Activated naive CD4-positive, alpha-beta T cell treated with anti-CD3 and anti-CD28 coated beads, Interleukin-2, amount 50 U/mL, for 24 hours (primary cell): ENCODE measurements around the gene BUD23.
"Not testable (repeated sequence)": the region's sequence is repeated elsewhere in the genome, so short reads cannot be mapped to it uniquely, and the experiment has no call there.

Source experiments
- H3K27ac Mint-ChIP-seq: one replicate; pipeline ENCODE4 v1.8.0; 2021; ENCODE audit warnings: mild to moderate bottlenecking, mixed read lengths
- H3K27me3 Mint-ChIP-seq: one replicate; pipeline ENCODE4 v1.8.0; 2021; ENCODE audit warnings: mixed read lengths
- H3K36me3 Mint-ChIP-seq: one replicate; pipeline ENCODE4 v1.8.0; 2021; ENCODE audit warnings: mixed read lengths
- H3K4me1 Mint-ChIP-seq: one replicate; pipeline ENCODE4 v1.8.0; 2021; ENCODE audit warnings: mixed read lengths
- H3K4me3 Mint-ChIP-seq: one replicate; pipeline ENCODE4 v1.8.0; 2021; ENCODE audit warnings: mild to moderate bottlenecking, mixed read lengths
- H3K9me3 Mint-ChIP-seq: one replicate; pipeline ENCODE4 v1.8.0; 2021; ENCODE audit warnings: mixed read lengths

The BUD23 gene

GRCh38 chr7:73703757-73704639 lies 20.6 kb downstream of the BUD23 start:
- Mint-ChIP-seq H3K27me3 (no peaks in the 10 kb centered on the region), H3K4me3 (no peak overlapping the region), H3K4me1 (peaks cover 17% of the 10 kb centered on the region), H3K9me3 (no peaks in the 10 kb centered on the region), H3K27ac (no peak overlapping the region), H3K36me3 (peaks cover 3% of the 10 kb centered on the region)

DNA sequence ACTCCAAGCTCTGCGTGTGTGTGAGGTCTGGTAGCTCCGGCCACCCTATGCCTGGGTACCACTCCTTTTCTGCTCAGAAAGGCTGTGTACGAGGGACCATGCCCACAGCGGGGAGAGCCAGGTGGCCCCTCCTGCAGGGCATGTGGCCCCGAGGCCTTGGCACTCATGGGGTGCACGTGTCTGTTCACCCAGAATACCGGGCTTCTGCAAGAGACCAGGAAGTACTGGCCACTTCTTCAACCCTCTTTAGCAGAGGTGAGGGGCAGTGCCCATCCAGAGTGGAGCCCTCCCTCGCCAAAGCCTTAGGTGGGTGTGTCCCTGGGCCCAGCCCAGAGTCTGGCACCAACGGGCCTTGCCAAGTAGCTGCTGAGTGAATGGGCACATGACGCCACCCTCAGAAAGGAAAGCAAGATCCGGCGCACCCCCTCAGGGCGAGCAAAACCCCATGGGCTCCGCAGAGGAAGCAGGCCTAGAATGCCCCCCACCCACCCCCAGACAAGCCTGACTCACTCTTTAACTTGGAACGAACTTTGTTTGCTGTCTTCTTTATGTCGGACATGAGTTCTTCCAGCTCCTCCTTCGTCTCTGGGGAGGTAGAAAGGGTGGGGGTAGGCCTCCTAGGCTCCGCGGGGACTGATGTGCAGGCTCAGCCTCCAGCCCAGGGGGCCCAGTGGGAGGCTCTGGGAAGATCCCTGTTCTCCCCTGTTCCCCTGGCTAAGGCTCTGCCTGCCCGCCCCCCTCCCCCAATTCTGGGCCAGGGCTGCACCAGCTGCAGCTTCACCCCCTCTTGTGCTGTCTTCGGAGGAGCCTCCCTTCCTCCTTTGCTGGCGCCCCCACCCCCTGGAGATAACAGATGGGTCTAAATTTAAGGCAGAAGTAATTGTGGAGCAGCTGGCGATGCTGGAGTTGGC lies 21.5 kb downstream of the BUD23 start:
- no peaks in the 10 kb centered on the region for H3K9me3 Mint-ChIP-seq
- H3K4me3 Mint-ChIP-seq = no peak overlapping the region
- no peak overlapping the region for H3K27ac Mint-ChIP-seq
- peaks cover 3% of the 10 kb centered on the region for H3K36me3 Mint-ChIP-seq
- no peaks in the 10 kb centered on the region for H3K27me3 Mint-ChIP-seq
- peaks cover 17% of the 10 kb centered on the region for H3K4me1 Mint-ChIP-seq

GRCh38 chr7:73705551-73705920 lies 22.1 kb downstream of the BUD23 start:
- Mint-ChIP-seq H3K4me1 (peaks cover 17% of the 10 kb centered on the region), H3K9me3 (no peaks in the 10 kb centered on the region), H3K27ac (no peak overlapping the region), H3K4me3 (no peak overlapping the region), H3K27me3 (no peaks in the 10 kb centered on the region), H3K36me3 (peaks cover 3% of the 10 kb centered on the region)

DNA sequence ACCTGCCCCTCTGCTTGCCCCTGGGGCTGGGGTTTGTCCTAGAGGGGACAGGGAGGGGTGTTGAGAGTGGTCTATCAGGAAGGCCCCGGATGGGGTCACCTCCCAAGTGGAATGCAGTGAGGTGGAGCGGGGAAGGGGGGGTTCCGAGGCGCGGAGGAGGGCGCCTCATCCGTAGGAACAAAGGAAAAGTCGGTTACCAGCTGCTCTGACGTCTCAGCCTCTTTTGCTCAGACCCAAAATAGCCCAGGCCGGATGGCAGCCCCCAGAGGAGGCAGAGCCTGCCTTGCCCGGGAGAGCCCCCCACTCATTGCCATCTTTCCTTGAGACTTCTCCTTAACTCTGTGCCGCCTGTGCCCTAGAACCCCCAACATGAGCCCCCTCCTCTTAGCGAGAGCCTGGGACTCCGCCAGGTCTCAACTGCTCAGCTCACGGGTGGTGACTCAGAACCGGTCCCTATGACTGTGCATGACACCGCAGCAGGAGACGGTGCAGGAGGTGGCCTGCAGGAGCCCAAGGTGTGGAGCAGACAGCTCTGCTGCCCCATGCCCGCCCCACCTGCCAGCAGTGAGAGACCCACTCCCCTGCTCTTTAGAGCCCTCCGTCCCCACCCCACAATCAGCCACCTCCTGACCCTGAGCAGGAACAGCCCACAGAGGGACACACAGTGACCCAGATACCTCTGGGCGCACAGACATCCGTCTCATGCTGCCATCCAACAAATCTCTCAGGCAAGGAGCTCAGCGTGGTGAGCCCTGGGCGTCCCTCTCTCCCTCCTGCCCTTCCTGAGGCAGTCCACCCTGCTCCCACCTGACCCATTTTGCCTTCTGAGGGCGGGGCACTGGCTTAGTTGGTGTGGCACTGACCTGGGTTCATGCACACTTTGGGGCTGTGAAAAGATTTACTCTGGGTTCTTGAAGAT lies 23.0 kb downstream of the BUD23 start:
- H3K36me3 Mint-ChIP-seq = peaks cover 3% of the 10 kb centered on the region
- H3K27me3 Mint-ChIP-seq = no peaks in the 10 kb centered on the region
- no peak overlapping the region for H3K4me3 Mint-ChIP-seq
- no peak overlapping the region for H3K27ac Mint-ChIP-seq
- no peaks in the 10 kb centered on the region for H3K9me3 Mint-ChIP-seq
- peaks cover 17% of the 10 kb centered on the region for H3K4me1 Mint-ChIP-seq

DNA sequence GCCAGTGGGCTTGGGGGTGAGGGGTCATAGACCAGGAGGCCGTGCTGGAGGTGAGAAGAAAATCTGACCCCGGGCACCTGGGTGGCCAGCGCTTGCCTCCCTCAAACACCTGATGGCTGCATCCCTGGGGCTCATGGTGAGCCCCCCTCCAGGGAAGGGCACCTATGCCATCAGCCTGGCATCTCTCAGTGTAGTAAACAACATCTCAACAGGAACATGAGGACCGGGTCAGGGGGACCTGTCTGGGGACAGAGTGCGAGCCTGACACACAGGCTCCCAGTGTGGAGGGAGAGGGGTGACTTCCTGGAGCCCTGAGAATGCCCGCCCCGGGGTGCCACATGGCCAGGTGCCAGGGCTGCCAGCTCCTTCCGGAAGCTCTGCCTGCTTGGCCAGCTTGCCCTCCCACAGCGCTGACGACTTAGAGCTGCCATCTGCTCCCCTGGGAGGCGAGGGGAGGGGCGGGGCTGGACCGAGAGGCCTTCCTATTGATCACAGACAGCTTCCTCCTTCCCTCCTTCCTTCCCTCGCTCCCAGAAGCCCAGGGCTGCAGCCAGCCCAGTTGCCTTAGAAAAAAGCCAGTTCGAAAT lies 23.7 kb downstream of the BUD23 start:
- Mint-ChIP-seq H3K27me3 (no peaks in the 10 kb centered on the region), H3K4me3 (no peak overlapping the region), H3K36me3 (peaks cover 1% of the 10 kb centered on the region), H3K9me3 (no peaks in the 10 kb centered on the region), H3K27ac (peak overlapping the region; percentile 12), H3K4me1 (peaks cover 17% of the 10 kb centered on the region)

- no peak overlapping the region for H3K4me3 Mint-ChIP-seq
- peaks cover 13% of the 10 kb centered on the region for H3K4me1 Mint-ChIP-seq
- H3K9me3 Mint-ChIP-seq = no peaks in the 10 kb centered on the region
- H3K36me3 Mint-ChIP-seq = peaks cover 1% of the 10 kb centered on the region
- no peaks in the 10 kb centered on the region for H3K27me3 Mint-ChIP-seq
- H3K27ac Mint-ChIP-seq = no peak overlapping the region
Measured at GRCh38 chr7:73708961-73709549, 25.7 kb downstream of the BUD23 start.

DNA sequence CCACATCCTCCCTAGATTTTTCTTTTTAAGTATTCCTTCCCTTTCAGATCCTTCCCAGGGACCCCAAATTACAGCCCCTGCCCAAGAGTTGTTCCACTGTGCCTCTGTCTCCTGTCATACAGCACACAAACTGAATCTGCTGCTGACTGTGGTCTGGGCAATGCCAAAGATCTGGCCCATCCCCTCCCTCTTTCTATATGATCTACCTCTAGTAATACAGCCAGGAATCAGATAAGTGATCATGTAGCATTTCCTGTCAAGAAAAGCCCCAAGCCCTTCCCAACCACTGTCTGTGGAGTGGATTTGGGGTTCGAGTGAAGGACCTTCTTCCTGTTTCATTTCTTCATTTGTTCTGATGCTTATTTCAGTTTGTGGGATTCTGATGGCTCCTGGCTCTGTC lies 29.4 kb downstream of the BUD23 start:
- no peak overlapping the region for H3K4me3 Mint-ChIP-seq
- H3K36me3 Mint-ChIP-seq = peaks cover 2% of the 10 kb centered on the region
- H3K27ac Mint-ChIP-seq = no peak overlapping the region
- no peaks in the 10 kb centered on the region for H3K27me3 Mint-ChIP-seq
- H3K4me1 Mint-ChIP-seq = peaks cover 19% of the 10 kb centered on the region
- H3K9me3 Mint-ChIP-seq = no peaks in the 10 kb centered on the region

DNA sequence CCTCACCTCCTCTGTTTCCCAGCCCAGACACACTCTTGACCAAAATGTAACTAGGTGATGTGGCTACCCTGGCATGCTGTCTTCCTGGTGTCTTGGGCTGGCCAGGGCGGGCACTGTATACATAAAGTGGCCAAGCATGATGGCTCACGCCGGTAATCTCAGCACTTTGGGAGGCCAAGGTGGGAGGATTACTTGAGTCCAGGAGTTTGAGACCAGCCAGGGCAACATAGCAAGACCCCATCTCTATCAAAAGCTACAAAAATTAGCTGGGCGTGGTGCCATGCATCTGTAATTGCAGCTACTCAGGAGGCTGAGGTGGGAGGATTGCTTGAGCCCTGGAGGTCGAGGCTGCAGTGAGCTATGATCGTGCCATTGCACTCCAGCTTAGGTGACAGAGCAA lies 29.9 kb downstream of the BUD23 start:
- not testable (repeated sequence) for H3K36me3 Mint-ChIP-seq, H3K27me3 Mint-ChIP-seq, H3K27ac Mint-ChIP-seq, H3K4me3 Mint-ChIP-seq, H3K9me3 Mint-ChIP-seq
- H3K4me1 Mint-ChIP-seq = peaks cover 25% of the 10 kb centered on the region

GRCh38 chr7:73715648-73716317 lies 32.4 kb downstream of the BUD23 start:
- H3K27me3 Mint-ChIP-seq = peaks cover 2% of the 10 kb centered on the region
- H3K9me3 Mint-ChIP-seq = no peaks in the 10 kb centered on the region
- H3K4me3 Mint-ChIP-seq = peak overlapping the region; percentile 51
- no peak overlapping the region for H3K27ac Mint-ChIP-seq
- peaks cover 2% of the 10 kb centered on the region for H3K36me3 Mint-ChIP-seq
- H3K4me1 Mint-ChIP-seq = peaks cover 31% of the 10 kb centered on the region

DNA sequence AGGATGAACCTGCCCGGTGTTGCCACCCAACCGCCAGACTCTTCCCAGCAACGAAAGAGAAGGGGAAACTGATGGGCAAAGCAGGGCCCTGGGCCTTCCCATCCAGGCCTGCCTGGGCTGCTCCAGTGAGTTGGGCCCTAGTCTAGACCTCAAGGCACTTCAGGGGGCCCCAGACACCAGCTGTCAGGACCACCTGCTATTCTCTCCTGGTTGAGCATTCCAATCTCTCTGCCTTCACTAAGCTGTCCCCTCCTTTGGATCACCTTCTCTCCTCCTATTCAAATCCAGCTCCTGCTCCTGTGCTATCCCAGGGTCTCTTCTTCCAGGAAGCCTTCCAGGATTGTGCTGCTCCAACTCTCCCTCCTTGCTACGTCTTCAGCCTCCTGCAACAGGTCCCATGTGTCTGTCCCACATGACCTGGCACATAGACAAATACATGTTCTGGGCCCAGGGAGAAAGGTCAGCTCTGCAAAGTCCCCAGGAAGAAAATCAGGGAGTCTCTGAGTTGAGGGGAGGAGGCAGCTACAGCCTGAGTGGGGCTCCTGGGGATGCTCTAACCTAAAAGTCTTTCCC lies 33.0 kb downstream of the BUD23 start:
- H3K27me3 Mint-ChIP-seq = peaks cover 2% of the 10 kb centered on the region
- peaks cover 2% of the 10 kb centered on the region for H3K36me3 Mint-ChIP-seq
- no peak overlapping the region for H3K27ac Mint-ChIP-seq
- peak overlapping the region; percentile 51 for H3K4me3 Mint-ChIP-seq
- H3K4me1 Mint-ChIP-seq = peaks cover 31% of the 10 kb centered on the region
- H3K9me3 Mint-ChIP-seq = no peaks in the 10 kb centered on the region

DNA sequence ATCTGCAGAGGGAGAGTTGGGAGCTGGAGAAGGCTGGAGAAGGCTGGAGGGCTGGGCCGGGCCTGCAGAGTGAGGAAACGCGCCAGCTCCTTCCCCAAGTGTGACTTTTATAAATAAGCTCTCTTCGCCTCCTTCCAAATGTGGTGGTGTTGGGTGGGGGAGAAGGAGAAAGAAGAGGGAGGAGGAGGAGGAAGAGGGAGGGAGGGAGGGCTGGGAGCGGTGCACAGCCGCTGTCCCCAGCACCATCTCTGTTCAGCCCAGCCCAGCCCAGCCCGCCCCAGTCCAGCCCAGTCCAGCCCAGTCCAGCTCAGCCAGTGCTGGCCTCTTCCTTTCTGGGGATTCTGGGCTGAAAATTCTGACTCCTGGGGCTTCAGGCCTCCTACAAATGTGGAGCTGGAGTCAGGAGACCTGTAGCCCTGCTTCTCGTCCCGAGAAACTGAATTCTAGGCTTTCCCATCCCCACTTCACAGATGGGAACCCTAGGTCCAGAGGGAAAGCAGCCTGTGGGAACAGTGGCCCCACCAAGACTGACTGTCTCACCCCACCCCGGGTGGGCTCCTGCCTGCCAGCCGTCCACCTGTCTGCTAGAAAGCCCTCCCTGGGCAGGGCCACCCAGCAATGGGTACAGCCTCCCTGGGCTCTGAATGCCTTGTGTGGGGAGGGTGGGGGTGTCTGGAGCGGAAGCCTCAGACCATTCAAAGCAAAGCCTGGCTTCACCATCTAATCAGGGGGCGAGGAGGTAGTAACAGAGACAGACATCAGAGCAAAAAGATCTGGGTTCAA lies 33.8 kb downstream of the BUD23 start:
- peak overlapping the region; percentile 83 for H3K27ac Mint-ChIP-seq
- no peaks in the 10 kb centered on the region for H3K9me3 Mint-ChIP-seq
- peak overlapping the region; percentile 91 for H3K4me3 Mint-ChIP-seq
- peaks cover 2% of the 10 kb centered on the region for H3K27me3 Mint-ChIP-seq
- peaks cover 31% of the 10 kb centered on the region for H3K4me1 Mint-ChIP-seq
- H3K36me3 Mint-ChIP-seq = peaks cover 2% of the 10 kb centered on the region

DNA sequence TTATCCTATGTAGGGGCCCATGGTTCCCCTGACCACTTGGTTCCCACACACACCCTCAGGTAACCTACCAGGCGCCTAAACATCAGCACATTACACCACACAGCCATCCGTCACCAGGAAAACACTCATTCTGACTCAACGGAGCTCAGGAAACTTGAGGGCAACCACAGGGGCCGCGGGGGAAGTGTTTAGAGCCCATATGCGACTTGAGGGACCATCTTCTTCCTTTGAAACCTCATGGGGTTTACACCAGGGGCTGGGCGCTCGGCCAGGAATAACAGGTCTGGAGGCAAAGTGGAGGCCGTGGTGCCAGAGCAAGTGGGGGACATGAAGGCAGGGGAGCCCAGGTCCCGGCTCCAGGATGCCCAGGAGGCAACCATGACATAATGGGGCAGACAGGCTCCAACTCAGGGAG lies 34.6 kb downstream of the BUD23 start:
- peak overlapping the region; percentile 83 for H3K27ac Mint-ChIP-seq
- peaks cover 2% of the 10 kb centered on the region for H3K36me3 Mint-ChIP-seq
- H3K9me3 Mint-ChIP-seq = no peaks in the 10 kb centered on the region
- peaks cover 2% of the 10 kb centered on the region for H3K27me3 Mint-ChIP-seq
- H3K4me1 Mint-ChIP-seq = peaks cover 31% of the 10 kb centered on the region
- peak overlapping the region; percentile 91 for H3K4me3 Mint-ChIP-seq

GRCh38 chr7:73718438-73718881 lies 35.1 kb downstream of the BUD23 start:
- peak overlapping the region; percentile 91 for H3K4me3 Mint-ChIP-seq
- H3K4me1 Mint-ChIP-seq = peaks cover 31% of the 10 kb centered on the region
- no peak overlapping the region for H3K27ac Mint-ChIP-seq
- H3K36me3 Mint-ChIP-seq = peaks cover 2% of the 10 kb centered on the region
- H3K27me3 Mint-ChIP-seq = peaks cover 2% of the 10 kb centered on the region
- H3K9me3 Mint-ChIP-seq = no peaks in the 10 kb centered on the region
